Heart right ventricle (tissue), 16 donors: ENCODE measurements around the gene SPEN. TPM values are rescaled to one million over a fixed set of nuclear protein-coding genes. Genes with fewer than 3 reads are reported as not detected.

Experiments
- ATAC-seq, 8 donors: fragments of 200-7000 bp; cut with Tn5 transposase; one replicate each; pipeline ENCODE4 v1.9.1; 2020; ENCODE audit warnings: mild to moderate bottlenecking in 8 of 8, moderate library complexity in 8 of 8, moderate number of reproducible peaks in 1 of 8
- DNase-seq, 2 donors: peaks; one replicate each; pipeline ENCODE4 v3.0.0-alpha.2; 2020
- H3K27ac ChIP-seq, 10 donors: fragments of 200-600 bp; sonication (generic) in 2 of 10; one replicate each; pipeline versions ENCODE4 v1.5.0 to v1.8.0; 2020 to 2022; ENCODE audit warnings: mild to moderate bottlenecking in 3 of 10
- H3K27me3 ChIP-seq, 7 donors: fragments of 200-600 bp; one replicate each; pipeline ENCODE4 v1.8.0; 2021 to 2022; ENCODE audit warnings: mild to moderate bottlenecking in 2 of 7
- H3K36me3 ChIP-seq, 9 donors: fragments of 200-600 bp; sonication (generic) in 1 of 9; one replicate each; pipeline versions ENCODE4 v1.5.0 to v1.8.0; 2020 to 2022; ENCODE audit warnings: mild to moderate bottlenecking in 2 of 9
- H3K4me1 ChIP-seq, 9 donors: fragments of 200-600 bp; sonication (generic) in 1 of 9; one replicate each; pipeline versions ENCODE4 v1.5.0 to v1.8.0; 2020 to 2022; ENCODE audit warnings: mild to moderate bottlenecking in 4 of 9
- H3K4me3 ChIP-seq, 10 donors: fragments of 200-600 bp; sonication (generic) in 2 of 10; one replicate each; pipeline versions ENCODE4 v1.5.0 to v1.8.0; 2020 to 2022; ENCODE audit warnings: mild to moderate bottlenecking in 7 of 10, moderate library complexity in 2 of 10
- H3K9me3 ChIP-seq, 11 donors: fragments of 200-600 bp in 10 of 11; sonication (generic) in 2 of 11; one replicate each; pipeline versions ENCODE4 v1.5.0 to v1.8.0; 2013 to 2022; ENCODE audit warnings: mild to moderate bottlenecking in 2 of 11, control low read depth in 1 of 11, moderate library complexity in 1 of 11
- WGBS, 2 donors: extraction: QIAGEN DNeasy Blood & Tissue Kit; methylation state at CpG; one replicate each; pipeline ENCODE4 v1.1.7; 2013; ENCODE audit warnings: inconsistent platforms in 1 of 2; 5-methylcytosine and 5-hydroxymethylcytosine counted together
- intact Hi-C, 10 donors: fragments of 100-400 bp; cut with DNase I; formaldehyde crosslinking; loops; one replicate each; pipeline versions ENCODE4 v1.11.1 to v1.14.2; 2022
- polyA plus RNA-seq, 2 donors: library from polyadenylated mRNA; stranded (reverse); fragments of 200-250 nt; gene quantifications; one replicate each; pipeline ENCODE4 v1.2.3, GENCODE V29; 2013
- total RNA-seq, 10 donors: library from RNA; stranded (reverse); fragmentation: NEBNext Ultra II Directional in 3 of 10; extraction: Animal tissue kit (Norgen Biotek cat#: 25700) in 3 of 10; gene quantifications; one replicate each; pipeline versions ENCODE4 v1.2.1 to v1.2.4, GENCODE V29; 2021 to 2023
- TF ChIP-seq, protein P1 (sequence below), 9 donors: fragments of 200-600 bp; sonication (generic) in 2 of 9; IDR thresholded peaks; one replicate each; pipeline versions ENCODE4 v1.5.0 to v1.8.0; 2021 to 2022; ENCODE audit warnings: antibody characterized with exemption in 9 of 9, mild to moderate bottlenecking in 5 of 9, moderate library complexity in 1 of 9
- donor health status: Arrhythmogenic right ventricular cardiomyopathy.
- donor health status: ischemic (EF 13 %, LVEDD 7.1; RV severe dilation, severe dysfunction).
- donor health status: healthy with polysubstance abuse.
- donor health status: DM: no; HTN: yes; CAD: no.
- donor health status: DM: no; HTN: no; CAD: no.
- donor health status: ischemic (EF 25% LVEDD 6.9; RV normal size, moderate dysfunction).
- donor health status: ischemic (EF 25% LVEDD 5.7; RV mildly dilated, moderate dysfunction).
- donor health status: healthy.
- donor health status: DM: yes; HTN: yes; CAD: no.
- donor health status: Ischemic cardiomyopathy.
- donor health status: ischemic (EF 35%, LVEDD 5.7; RV mildly dilated, moderate dysfunction).
- donor health status: nonischemic (EF 11% LVEDD 7.7; RV severe dilation, severe dysfunction).
- donor health status: DM: yes; HTN: yes; CAD: no.
- donor health status: PGD.
- donor health status: ischemic (EF 29% LVEDD 5.4; RV normal size, mild dysfunction).
- donor health status: nonischemic (EF 23%, LVEDD 6.1; RV moderate dilation, normal function).

SPEN gene
- total and polyA plus RNA-seq, 12 donors = 11.2 to 34.4 (median 27.1) TPM

GRCh38 chr1:15968172-15968571 lies 120.7 kb downstream of the SPEN start:
- ATAC-seq = no peak
- H3K4me1 ChIP-seq = peaks cover 11 to 44% (median 26%) of the 10 kb centered on the region in 9 donors
- 85 to 88% methylated on average over 5 of the region's 5 CpGs for WGBS, 2 donors
- H3K4me3 ChIP-seq = no peak overlapping the region
- TF ChIP-seq, protein P1, sequence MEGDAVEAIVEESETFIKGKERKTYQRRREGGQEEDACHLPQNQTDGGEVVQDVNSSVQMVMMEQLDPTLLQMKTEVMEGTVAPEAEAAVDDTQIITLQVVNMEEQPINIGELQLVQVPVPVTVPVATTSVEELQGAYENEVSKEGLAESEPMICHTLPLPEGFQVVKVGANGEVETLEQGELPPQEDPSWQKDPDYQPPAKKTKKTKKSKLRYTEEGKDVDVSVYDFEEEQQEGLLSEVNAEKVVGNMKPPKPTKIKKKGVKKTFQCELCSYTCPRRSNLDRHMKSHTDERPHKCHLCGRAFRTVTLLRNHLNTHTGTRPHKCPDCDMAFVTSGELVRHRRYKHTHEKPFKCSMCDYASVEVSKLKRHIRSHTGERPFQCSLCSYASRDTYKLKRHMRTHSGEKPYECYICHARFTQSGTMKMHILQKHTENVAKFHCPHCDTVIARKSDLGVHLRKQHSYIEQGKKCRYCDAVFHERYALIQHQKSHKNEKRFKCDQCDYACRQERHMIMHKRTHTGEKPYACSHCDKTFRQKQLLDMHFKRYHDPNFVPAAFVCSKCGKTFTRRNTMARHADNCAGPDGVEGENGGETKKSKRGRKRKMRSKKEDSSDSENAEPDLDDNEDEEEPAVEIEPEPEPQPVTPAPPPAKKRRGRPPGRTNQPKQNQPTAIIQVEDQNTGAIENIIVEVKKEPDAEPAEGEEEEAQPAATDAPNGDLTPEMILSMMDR (IDR thresholded peaks at IDR 0.05) = no peak
- intact Hi-C loops = loop anchor here in 2 of 10 donors (10.0 kb wide), 2 partner anchors 63 to 143 kb away; no protein-coding TSS in a partner anchor
- H3K27ac ChIP-seq = no peak overlapping the region
- no peak for DNase-seq
- H3K36me3 ChIP-seq = peaks cover 0 to 47% (median 24%) of the 10 kb centered on the region in 9 donors
- H3K27me3 ChIP-seq = no peaks in the 10 kb centered on the region
- peaks cover 0 to 5% (median 0%) of the 10 kb centered on the region in 11 donors for H3K9me3 ChIP-seq

GRCh38 chr1:15969321-15969880 lies 121.9 kb downstream of the SPEN start:
- ATAC-seq = no peak

GRCh38 chr1:15970911-15971310 lies 123.4 kb downstream of the SPEN start:
- intact Hi-C loops = no loop called here
- Histone ChIP-seq H3K9me3 (peaks cover 0 to 5% (median 0%) of the 10 kb centered on the region in 11 donors), H3K27me3 (no peaks in the 10 kb centered on the region), H3K36me3 (peaks cover 0 to 49% (median 24%) of the 10 kb centered on the region in 9 donors), H3K27ac (no peak overlapping the region), H3K4me1 (peaks cover 4 to 33% (median 24%) of the 10 kb centered on the region in 9 donors), H3K4me3 (no peak overlapping the region)
- DNase-seq = no peak
- ATAC-seq = no peak
- TF ChIP-seq, protein P1 (IDR thresholded peaks at IDR 0.05) = no peak

More at GRCh38 chr1:15969321-15969880, 121.9 kb downstream of the SPEN start:
- 95 to 98% methylated on average over 13 of the region's 13 CpGs for WGBS, 2 donors
- TF ChIP-seq, protein P1 (IDR thresholded peaks at IDR 0.05) = no peak
- Histone ChIP-seq H3K36me3 (peaks cover 0 to 49% (median 24%) of the 10 kb centered on the region in 9 donors), H3K9me3 (peaks cover 0 to 5% (median 0%) of the 10 kb centered on the region in 11 donors), H3K27ac (no peak overlapping the region), H3K4me3 (no peak overlapping the region), H3K27me3 (no peaks in the 10 kb centered on the region), H3K4me1 (peaks cover 8 to 40% (median 24%) of the 10 kb centered on the region in 9 donors)
- DNase-seq = no peak
- intact Hi-C loops = loop anchor here in 2 of 10 donors (10.0 kb wide), 2 partner anchors 65 to 145 kb away; no protein-coding TSS in a partner anchor

- Histone ChIP-seq H3K9me3 (peaks cover 0 to 5% (median 0%) of the 10 kb centered on the region in 11 donors), H3K27ac (no peak overlapping the region), H3K4me3 (no peak overlapping the region), H3K27me3 (no peaks in the 10 kb centered on the region), H3K4me1 (peaks cover 0 to 29% (median 16%) of the 10 kb centered on the region in 9 donors), H3K36me3 (peaks cover 0 to 49% (median 24%) of the 10 kb centered on the region in 9 donors)
- TF ChIP-seq, protein P1 (IDR thresholded peaks at IDR 0.05) = no peak
- 97 to 100% methylated on average over 1 of the region's 1 CpG for whole genome bisulfite sequencing, 2 donors
- ATAC-seq = no peak
- no peak for DNase-seq
- intact Hi-C loops = no loop called here
These were observed 124.9 kb downstream of the SPEN start for GRCh38 chr1:15972409-15972808.
